Measurements from ENCODE around the gene PHIP.

DNA sequence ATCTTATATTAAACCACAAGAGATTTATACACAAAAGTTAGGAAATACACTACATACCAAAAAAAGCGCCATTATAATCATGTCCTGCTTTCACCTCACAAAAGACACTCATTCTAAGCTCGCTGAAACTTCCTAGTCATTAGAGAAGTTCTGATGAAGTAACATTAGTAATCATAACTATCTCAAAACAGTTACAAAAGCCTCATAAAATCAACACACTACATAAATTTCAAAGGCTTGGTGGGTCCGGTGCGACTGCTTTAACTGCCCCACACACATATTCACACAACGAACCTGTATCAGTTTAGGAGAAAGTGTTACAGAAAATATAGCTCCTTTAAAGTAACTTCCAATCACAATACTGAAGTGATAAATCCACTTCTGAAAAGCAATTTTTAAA lies 1.9 kb downstream of the PHIP start:
- TF ChIP-seq POLR2AphosphoS5 (IDR thresholded peaks at IDR 0.05) (no peak), POLR2A (IDR thresholded peaks at IDR 0.05) (no peak)

All from suprapubic skin (tissue), 4 donors.